Measurements from ENCODE around the gene ARHGAP42. TPM values are rescaled to one million over a fixed set of nuclear protein-coding genes. Genes with fewer than 3 reads are reported as not detected.

Gene ARHGAP42
- total RNA-seq, 2 experiments from 2014 or later: 0.50 to 0.92 TPM

DNA sequence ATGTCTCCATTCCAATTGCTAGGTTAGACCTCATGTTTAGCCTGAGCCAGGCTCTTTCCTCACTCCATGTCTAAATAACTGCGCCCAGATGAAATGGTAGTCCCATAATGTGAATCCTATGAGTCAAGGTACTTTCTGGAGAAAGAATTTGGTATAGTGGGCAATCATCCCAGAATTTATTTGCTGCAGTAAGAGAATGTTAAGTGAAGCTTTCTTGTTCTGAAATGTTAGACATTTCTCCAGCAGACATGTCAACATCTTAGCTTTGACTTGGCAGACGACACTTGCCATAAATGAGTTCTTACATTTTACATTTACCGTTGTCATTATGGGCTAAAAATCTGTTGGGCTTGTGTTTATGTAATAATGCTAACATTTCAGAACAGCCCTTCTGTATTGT lies 277.3 kb downstream of the ARHGAP42 start:
- CTCF ChIA-PET: no interaction called here
- POLR2A ChIA-PET: no interaction called here
- H3K9me3 Mint-ChIP-seq (ENCODE audit: insufficient read depth): no peaks in the 10 kb centered on the region
- ATAC-seq (no peak), DNase-seq (no peak)
- no peaks in the 10 kb centered on the region for H3K4me1 Mint-ChIP-seq (ENCODE audit: low read depth)
- no peaks in the 10 kb centered on the region for H3K36me3 Mint-ChIP-seq (ENCODE audit: low read depth)
- H3K27ac Mint-ChIP-seq: no peak overlapping the region
- H3K27me3 Mint-ChIP-seq (ENCODE audit: low read depth): no peaks in the 10 kb centered on the region
- no peak overlapping the region for H3K4me3 Mint-ChIP-seq

DNA sequence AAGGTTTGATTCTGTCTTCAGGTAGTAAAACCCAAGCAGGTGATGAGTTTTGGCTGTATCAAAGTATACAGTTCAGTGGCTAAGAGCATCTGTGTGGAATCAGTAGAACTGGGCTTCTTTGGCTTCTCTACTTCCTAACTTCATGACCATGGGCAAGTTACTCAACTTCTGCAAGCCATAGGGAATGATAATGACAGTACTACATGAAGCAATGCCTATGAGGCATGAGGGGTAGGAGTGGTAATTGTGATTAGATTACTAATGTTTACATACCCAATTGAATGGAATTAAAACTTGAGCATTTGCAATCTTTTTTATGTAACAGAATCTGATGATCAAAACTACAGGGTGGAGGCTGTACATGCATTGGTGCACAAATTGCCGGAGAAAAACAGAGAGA lies 278.3 kb downstream of the ARHGAP42 start:
- Mint-ChIP-seq H3K4me3 (no peak overlapping the region), H3K9me3 (ENCODE audit: insufficient read depth) (no peaks in the 10 kb centered on the region), H3K4me1 (ENCODE audit: low read depth) (no peaks in the 10 kb centered on the region), H3K27me3 (ENCODE audit: low read depth) (no peaks in the 10 kb centered on the region), H3K36me3 (ENCODE audit: low read depth) (no peaks in the 10 kb centered on the region), H3K27ac (no peak overlapping the region)
- ATAC-seq: no peak
- no peak for DNase-seq
- CTCF ChIA-PET: no interaction called here
- POLR2A ChIA-PET: no interaction called here

DNA sequence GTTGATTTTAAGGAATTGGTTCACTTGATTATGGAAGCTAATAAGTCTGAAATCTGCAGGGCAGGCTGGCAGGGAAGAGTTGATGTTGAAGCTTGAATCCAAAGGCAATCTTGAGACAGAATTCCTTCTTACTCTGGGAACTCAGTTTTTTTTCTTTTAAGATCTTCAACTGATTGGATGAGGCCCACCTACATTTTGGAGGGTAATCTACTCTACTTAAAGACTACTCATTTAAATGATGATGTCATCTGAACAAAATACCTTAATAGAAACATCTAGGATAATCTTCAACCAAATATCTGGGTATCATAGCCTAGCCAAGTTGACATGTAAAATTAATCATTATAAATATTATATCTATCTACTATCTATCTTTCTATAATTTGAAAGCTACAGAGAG lies 279.3 kb downstream of the ARHGAP42 start:
- no peak for DNase-seq
- H3K4me3 Mint-ChIP-seq: no peak overlapping the region
- H3K27ac Mint-ChIP-seq: no peak overlapping the region
- no peaks in the 10 kb centered on the region for H3K9me3 Mint-ChIP-seq (ENCODE audit: insufficient read depth)
- POLR2A ChIA-PET: no interaction called here
- H3K36me3 Mint-ChIP-seq (ENCODE audit: low read depth): no peaks in the 10 kb centered on the region
- CTCF ChIA-PET: no interaction called here
- no peaks in the 10 kb centered on the region for H3K27me3 Mint-ChIP-seq (ENCODE audit: low read depth)
- ATAC-seq: no peak
- H3K4me1 Mint-ChIP-seq (ENCODE audit: low read depth): no peaks in the 10 kb centered on the region

DNA sequence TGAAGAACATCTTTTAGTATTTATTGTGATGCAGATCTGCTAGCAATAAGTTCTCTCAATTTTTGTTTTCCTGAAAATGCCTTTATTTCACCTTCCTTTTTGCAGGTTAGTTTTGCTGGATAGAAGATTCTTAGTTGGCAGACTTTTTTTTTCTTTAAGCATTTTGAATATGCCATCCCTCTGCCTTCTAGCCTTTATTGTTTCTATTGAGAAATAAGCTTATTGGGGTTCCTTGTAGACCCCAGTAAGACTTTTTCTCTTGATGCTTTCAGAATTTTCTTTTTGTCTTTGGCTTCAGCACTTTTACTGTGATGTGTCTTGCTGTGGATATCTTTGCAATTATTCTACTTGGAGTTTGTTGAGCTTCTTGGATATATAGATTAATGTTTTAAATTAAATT lies 281.9 kb downstream of the ARHGAP42 start:
- ATAC-seq (no peak), DNase-seq (no peak)
- Mint-ChIP-seq H3K27me3 (ENCODE audit: low read depth) (no peaks in the 10 kb centered on the region), H3K27ac (no peak overlapping the region), H3K9me3 (ENCODE audit: insufficient read depth) (no peaks in the 10 kb centered on the region), H3K4me1 (ENCODE audit: low read depth) (no peaks in the 10 kb centered on the region), H3K36me3 (ENCODE audit: low read depth) (no peaks in the 10 kb centered on the region), H3K4me3 (no peak overlapping the region)
- CTCF ChIA-PET: no interaction called here
- POLR2A ChIA-PET: no interaction called here

DNA sequence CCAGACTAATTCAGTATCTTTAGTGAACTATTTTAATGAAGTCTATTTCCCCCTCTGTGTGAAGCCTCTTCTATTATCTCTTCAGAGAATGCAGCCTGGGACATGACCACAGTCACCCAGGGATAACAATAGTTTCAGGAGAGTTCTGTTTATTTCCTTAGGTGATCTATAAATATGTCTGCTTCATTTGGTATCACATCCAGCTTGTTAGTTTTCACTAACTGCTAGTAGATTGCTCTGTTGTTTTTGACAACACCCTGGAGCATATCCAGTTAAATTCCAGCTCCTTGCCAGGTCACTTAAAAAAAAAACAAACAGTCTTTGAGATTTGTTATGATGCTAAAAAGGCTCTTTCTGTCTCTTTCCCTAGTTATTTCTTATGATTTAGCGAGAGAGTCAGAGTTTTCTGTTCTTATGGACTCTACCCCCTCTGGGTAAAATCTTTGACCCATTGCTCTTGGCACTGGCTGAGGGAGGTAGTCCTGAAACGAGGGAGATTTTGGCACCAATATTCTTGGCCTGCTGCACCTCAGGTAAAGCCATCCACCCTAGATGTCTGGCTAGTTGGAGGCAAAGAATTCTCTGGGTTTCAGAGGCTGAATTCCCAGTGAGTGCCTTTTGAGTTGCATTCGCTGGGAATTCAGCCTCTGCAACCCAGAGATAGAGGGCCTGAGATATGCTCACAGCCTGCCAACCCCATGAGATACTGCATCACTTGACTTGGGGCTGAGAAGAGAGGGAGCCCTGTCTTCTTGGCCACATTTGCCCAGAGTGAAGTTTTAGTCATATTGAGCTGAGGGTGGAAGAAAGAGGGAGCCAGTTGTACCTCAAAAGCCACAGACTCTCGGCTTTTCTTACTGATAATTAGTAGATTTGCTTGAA lies 283.4 kb downstream of the ARHGAP42 start:
- no peak overlapping the region for H3K4me3 Mint-ChIP-seq
- no peak overlapping the region for H3K27ac Mint-ChIP-seq
- H3K4me1 Mint-ChIP-seq (ENCODE audit: low read depth): no peaks in the 10 kb centered on the region
- ChIA-PET POLR2A (no interaction called here), CTCF (no interaction called here)
- DNase-seq: no peak
- no peaks in the 10 kb centered on the region for H3K27me3 Mint-ChIP-seq (ENCODE audit: low read depth)
- H3K9me3 Mint-ChIP-seq (ENCODE audit: insufficient read depth): no peaks in the 10 kb centered on the region
- H3K36me3 Mint-ChIP-seq (ENCODE audit: low read depth): no peaks in the 10 kb centered on the region
- no peak for ATAC-seq

DNA sequence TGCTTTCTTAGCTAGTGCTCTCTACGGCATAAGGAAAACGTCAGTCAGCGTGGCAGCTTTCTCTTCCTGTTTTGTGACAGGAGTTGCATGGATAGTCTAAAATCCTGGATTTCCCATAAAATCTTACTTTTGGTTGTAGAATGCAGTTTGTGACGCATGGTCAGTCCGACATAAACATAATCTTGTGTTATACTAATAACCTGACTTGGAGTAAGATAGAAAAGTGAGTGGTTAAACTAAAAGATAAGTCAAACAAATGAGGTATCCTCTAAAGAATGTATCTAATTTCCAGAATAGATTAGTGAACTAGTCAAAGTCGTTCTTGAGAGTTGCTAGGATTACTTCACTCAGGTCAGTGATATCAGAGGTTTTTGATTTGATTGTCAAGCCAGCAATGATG lies 285.0 kb downstream of the ARHGAP42 start:
- Mint-ChIP-seq H3K27ac (no peak overlapping the region), H3K9me3 (ENCODE audit: insufficient read depth) (no peaks in the 10 kb centered on the region), H3K27me3 (ENCODE audit: low read depth) (no peaks in the 10 kb centered on the region), H3K4me1 (ENCODE audit: low read depth) (no peaks in the 10 kb centered on the region), H3K36me3 (ENCODE audit: low read depth) (no peaks in the 10 kb centered on the region), H3K4me3 (no peak overlapping the region)
- ATAC-seq (no peak), DNase-seq (no peak)
- POLR2A ChIA-PET: no interaction called here
- CTCF ChIA-PET: no interaction called here

DNA sequence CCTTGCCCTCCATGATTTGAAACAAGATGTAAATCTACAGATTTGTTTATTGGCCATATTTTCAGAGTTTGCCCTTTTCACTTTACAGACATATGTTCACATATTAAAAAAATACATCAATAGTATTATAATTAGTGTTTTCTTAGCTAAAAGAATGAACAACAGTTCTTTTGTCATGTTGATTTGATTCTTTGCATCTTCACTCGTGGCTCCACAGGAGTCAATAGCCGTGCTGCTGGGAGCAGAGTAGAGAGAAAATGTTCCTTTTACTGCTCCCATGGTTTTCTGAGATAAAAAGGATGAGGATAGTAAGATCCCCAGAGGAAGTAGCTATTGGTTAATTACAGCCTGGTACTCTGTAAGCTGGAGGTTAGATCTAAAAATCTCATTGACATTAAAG lies 291.4 kb downstream of the ARHGAP42 start:
- H3K27ac Mint-ChIP-seq: no peak overlapping the region
- CTCF ChIA-PET: no interaction called here
- no peaks in the 10 kb centered on the region for H3K27me3 Mint-ChIP-seq (ENCODE audit: low read depth)
- no peaks in the 10 kb centered on the region for H3K36me3 Mint-ChIP-seq (ENCODE audit: low read depth)
- POLR2A ChIA-PET: no interaction called here
- ATAC-seq (no peak), DNase-seq (no peak)
- no peaks in the 10 kb centered on the region for H3K4me1 Mint-ChIP-seq (ENCODE audit: low read depth)
- H3K9me3 Mint-ChIP-seq (ENCODE audit: insufficient read depth): no peaks in the 10 kb centered on the region
- no peak overlapping the region for H3K4me3 Mint-ChIP-seq

DNA sequence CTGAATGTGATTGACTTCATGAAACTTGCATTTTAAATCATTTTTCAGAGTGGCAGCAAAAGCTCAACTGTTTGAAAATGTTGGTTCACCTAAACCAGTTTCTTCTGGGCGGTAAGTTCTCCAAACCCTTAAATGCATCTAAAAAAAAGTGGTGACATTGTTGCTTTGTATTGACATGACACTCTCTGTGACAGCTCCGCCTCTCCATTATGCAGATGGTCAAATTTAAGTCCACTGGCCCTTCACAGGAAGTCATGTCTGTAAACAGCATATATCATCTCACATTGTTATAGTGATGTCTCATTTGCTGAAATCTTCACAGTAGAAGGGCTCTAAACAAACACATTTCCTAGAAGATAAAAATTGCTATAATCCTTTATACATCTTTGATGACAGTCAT lies 291.9 kb downstream of the ARHGAP42 start:
- ChIA-PET POLR2A (no interaction called here), CTCF (no interaction called here)
- Mint-ChIP-seq H3K27me3 (ENCODE audit: low read depth) (no peaks in the 10 kb centered on the region), H3K36me3 (ENCODE audit: low read depth) (no peaks in the 10 kb centered on the region), H3K9me3 (ENCODE audit: insufficient read depth) (no peaks in the 10 kb centered on the region), H3K27ac (no peak overlapping the region), H3K4me1 (ENCODE audit: low read depth) (no peaks in the 10 kb centered on the region), H3K4me3 (no peak overlapping the region)
- no peak for ATAC-seq
- DNase-seq: no peak

DNA sequence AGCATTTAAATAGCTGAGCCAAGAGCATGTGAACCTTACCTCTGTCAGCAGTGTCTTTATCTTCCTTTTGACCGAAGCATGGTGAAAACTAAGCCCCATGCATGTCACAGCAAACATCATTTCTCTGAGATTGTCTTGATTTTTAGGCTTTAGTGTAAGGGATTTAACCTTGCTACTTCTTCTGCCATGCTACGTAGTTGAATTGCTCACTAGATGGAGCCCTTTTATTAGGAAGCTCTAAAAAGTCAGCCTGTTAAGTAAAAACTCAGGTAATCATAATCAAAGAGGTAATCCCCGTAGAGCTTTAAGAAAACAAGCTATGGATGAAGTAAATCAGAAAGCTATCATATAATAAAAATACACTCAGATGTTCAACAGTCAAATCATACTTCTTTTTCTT lies 293.1 kb downstream of the ARHGAP42 start:
- POLR2A ChIA-PET: no interaction called here
- DNase-seq (no peak), ATAC-seq (no peak)
- H3K36me3 Mint-ChIP-seq (ENCODE audit: low read depth): no peaks in the 10 kb centered on the region
- CTCF ChIA-PET: interaction anchor here (1.4 kb wide), 1 partner anchor 17 kb away, joined by 4 read pairs; no protein-coding TSS in a partner anchor
- no peaks in the 10 kb centered on the region for H3K27me3 Mint-ChIP-seq (ENCODE audit: low read depth)
- H3K9me3 Mint-ChIP-seq (ENCODE audit: insufficient read depth): no peaks in the 10 kb centered on the region
- H3K27ac Mint-ChIP-seq: no peak overlapping the region
- no peak overlapping the region for H3K4me3 Mint-ChIP-seq
- no peaks in the 10 kb centered on the region for H3K4me1 Mint-ChIP-seq (ENCODE audit: low read depth)

DNA sequence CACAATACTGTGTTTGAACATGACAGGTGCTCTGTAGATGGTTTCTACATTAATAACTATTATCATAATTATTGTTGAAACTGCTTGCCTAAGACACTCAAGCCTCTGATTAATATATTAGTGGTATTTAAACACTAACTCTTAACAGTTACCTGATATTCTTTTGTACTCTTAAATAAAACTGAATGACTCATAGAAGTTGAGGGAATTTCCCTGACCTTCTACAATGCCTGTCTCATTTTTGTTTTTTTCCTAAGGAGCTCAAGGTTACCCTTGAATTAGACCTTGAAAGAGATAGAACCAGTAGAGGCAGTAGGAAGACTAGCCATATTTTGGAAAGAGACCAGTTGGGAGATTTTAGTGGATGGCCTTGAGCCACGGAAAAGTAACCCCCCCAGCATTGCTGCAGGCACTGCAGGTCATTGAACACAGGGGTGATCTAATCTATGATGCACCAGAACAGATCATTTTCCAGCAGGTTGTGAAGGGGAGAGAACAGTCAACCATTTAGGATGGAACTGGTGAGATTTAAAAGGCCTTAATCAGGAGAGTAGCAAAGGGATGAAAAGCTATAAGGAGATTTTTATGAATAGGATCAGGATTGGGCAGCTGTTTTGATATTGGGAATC lies 294.2 kb downstream of the ARHGAP42 start:
- no peak overlapping the region for H3K27ac Mint-ChIP-seq
- ChIA-PET POLR2A (no interaction called here), CTCF (interaction anchor here (1.4 kb wide), 1 partner anchor 18 kb away, joined by 4 read pairs; no protein-coding TSS in a partner anchor)
- no peaks in the 10 kb centered on the region for H3K36me3 Mint-ChIP-seq (ENCODE audit: low read depth)
- DNase-seq (no peak), ATAC-seq (no peak)
- no peaks in the 10 kb centered on the region for H3K4me1 Mint-ChIP-seq (ENCODE audit: low read depth)
- H3K27me3 Mint-ChIP-seq (ENCODE audit: low read depth): no peaks in the 10 kb centered on the region
- no peak overlapping the region for H3K4me3 Mint-ChIP-seq
- H3K9me3 Mint-ChIP-seq (ENCODE audit: insufficient read depth): no peaks in the 10 kb centered on the region

DNA sequence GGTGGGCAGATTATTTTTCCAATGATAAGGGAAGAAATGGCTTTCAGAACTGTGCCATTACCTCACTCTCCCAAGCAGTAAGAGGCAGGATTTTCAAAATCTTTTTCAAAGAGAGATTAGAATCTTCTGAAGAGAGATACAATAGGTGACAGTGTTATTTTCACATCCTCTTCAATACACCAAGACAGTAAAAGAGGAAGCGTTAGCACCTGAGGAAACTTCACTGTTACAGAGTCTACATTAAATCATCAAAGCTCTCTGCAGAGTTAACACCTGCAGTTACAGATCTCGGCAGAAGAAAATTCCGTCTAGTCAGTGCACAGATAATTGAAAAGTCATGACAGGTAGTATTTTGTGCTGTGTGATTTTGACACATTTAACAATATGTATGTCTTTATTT lies 297.6 kb downstream of the ARHGAP42 start:
- H3K27ac Mint-ChIP-seq: no peak overlapping the region
- no peak overlapping the region for H3K4me3 Mint-ChIP-seq
- H3K36me3 Mint-ChIP-seq (ENCODE audit: low read depth): no peaks in the 10 kb centered on the region
- ATAC-seq (no peak), DNase-seq (no peak)
- ChIA-PET CTCF (no interaction called here), POLR2A (no interaction called here)
- no peaks in the 10 kb centered on the region for H3K9me3 Mint-ChIP-seq (ENCODE audit: insufficient read depth)
- no peaks in the 10 kb centered on the region for H3K4me1 Mint-ChIP-seq (ENCODE audit: low read depth)
- H3K27me3 Mint-ChIP-seq (ENCODE audit: low read depth): no peaks in the 10 kb centered on the region

DNA sequence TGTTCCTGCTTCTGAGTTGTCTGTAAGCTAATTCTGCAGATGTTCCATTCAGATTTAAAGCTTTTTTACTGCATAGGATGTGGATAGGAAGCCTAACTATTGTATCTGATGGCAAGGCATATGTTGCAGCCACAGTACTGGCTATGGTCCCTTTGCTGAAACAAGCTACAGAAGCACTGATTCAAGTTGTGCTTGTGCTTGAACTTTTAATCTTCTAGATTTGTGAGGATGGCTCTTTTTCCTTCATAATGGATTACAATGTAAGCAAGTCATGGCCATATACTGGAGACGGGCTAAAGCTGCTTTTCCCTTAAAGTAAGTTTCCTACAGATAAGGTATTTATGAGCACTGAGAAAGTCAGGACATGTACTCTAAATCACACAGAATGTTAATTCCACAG lies 303.8 kb downstream of the ARHGAP42 start:
- CTCF ChIA-PET: no interaction called here
- H3K27ac Mint-ChIP-seq: no peak overlapping the region
- H3K27me3 Mint-ChIP-seq (ENCODE audit: low read depth): no peaks in the 10 kb centered on the region
- no peaks in the 10 kb centered on the region for H3K4me1 Mint-ChIP-seq (ENCODE audit: low read depth)
- H3K4me3 Mint-ChIP-seq: no peak overlapping the region
- H3K9me3 Mint-ChIP-seq (ENCODE audit: insufficient read depth): no peaks in the 10 kb centered on the region
- DNase-seq (no peak), ATAC-seq (no peak)
- no peaks in the 10 kb centered on the region for H3K36me3 Mint-ChIP-seq (ENCODE audit: low read depth)
- POLR2A ChIA-PET: no interaction called here

DNA sequence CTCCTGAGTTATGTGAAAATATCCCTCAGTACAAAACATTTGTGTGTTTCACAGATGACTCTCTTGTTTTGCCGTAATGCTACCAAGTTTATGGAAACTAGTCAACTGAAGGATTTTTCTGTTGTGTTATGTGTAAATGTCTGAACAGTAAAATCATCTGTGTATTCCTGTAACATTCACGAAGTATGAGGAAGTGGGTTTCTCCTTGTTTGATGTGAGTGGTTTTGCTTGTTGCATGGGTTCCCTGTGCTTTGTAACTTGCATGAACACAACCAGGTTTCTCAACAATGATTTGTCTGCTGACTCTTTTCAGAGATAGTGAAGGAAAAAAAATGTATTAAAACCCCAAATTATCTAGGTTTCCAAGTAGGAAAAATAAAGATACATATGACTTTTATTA lies 304.5 kb downstream of the ARHGAP42 start:
- Mint-ChIP-seq H3K9me3 (ENCODE audit: insufficient read depth) (no peaks in the 10 kb centered on the region), H3K36me3 (ENCODE audit: low read depth) (no peaks in the 10 kb centered on the region), H3K4me1 (ENCODE audit: low read depth) (no peaks in the 10 kb centered on the region), H3K27me3 (ENCODE audit: low read depth) (no peaks in the 10 kb centered on the region), H3K27ac (no peak overlapping the region), H3K4me3 (no peak overlapping the region)
- DNase-seq: no peak
- ChIA-PET CTCF (no interaction called here), POLR2A (no interaction called here)
- ATAC-seq: no peak

Measured in activated CD8-positive, alpha-beta T cell treated with anti-CD3 and anti-CD28 coated beads, Interleukin-2, amount 10 ng/mL, durations not matched to agents 7 days and 5 days (primary cell).